Omental fat pad (tissue), 4 donors: ENCODE data around the gene ANXA2R. TPM values are rescaled to one million over a fixed set of nuclear protein-coding genes. Genes with fewer than 3 reads are reported as not detected.
A peak's percentile ranks its signal among the peaks of the same experiment; 100 is the strongest.

ENCODE experiments used
- ATAC-seq: fragments of 150-250 bp; one replicate; pipeline ENCODE4 v1.9.1; 2016; ENCODE audit warnings: mild to moderate bottlenecking, moderate library complexity; ENCODE audit not compliant: low FRiP score
- DNase-seq: peaks from one replicate; pipeline ENCODE4 v3.0.0-alpha.2; 2019; ENCODE audit warnings: low spot score
- total RNA-seq, 4 donors: library from RNA; depleted of rRNA; stranded (reverse); fragments of >200 nt; gene quantifications; one replicate each; pipeline ENCODE4 v1.1.0, GENCODE V29; 2016
- TF ChIP-seq, protein P1 (sequence below), 3 donors: fragments of 450-650 bp; IDR thresholded peaks; one replicate each; pipeline ENCODE4 v1.5.1; 2016 to 2017; ENCODE audit warnings: antibody characterized with exemption in 3 of 3, mild to moderate bottlenecking in 3 of 3, moderate library complexity in 2 of 3

ANXA2R gene
- total RNA-seq, 4 donors from 2014 or later: 1.5 to 5.5 (median 3.4) TPM

- TF ChIP-seq, protein P1, sequence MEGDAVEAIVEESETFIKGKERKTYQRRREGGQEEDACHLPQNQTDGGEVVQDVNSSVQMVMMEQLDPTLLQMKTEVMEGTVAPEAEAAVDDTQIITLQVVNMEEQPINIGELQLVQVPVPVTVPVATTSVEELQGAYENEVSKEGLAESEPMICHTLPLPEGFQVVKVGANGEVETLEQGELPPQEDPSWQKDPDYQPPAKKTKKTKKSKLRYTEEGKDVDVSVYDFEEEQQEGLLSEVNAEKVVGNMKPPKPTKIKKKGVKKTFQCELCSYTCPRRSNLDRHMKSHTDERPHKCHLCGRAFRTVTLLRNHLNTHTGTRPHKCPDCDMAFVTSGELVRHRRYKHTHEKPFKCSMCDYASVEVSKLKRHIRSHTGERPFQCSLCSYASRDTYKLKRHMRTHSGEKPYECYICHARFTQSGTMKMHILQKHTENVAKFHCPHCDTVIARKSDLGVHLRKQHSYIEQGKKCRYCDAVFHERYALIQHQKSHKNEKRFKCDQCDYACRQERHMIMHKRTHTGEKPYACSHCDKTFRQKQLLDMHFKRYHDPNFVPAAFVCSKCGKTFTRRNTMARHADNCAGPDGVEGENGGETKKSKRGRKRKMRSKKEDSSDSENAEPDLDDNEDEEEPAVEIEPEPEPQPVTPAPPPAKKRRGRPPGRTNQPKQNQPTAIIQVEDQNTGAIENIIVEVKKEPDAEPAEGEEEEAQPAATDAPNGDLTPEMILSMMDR (IDR thresholded peaks at IDR 0.05): no peak
- no peak for DNase-seq
- no peak for ATAC-seq
Observed at GRCh38 chr5:42993516-42994245, 46.4 kb downstream of the ANXA2R start.

- DNase-seq (no peak), ATAC-seq (peak; percentile 42)
- TF ChIP-seq, protein P1 (IDR thresholded peaks at IDR 0.05): no peak
Observed at GRCh38 chr5:42992088-42992879, 47.8 kb downstream of the ANXA2R start.

GRCh38 chr5:42991404-42992087 is 48.6 kb downstream of the ANXA2R start:
- TF ChIP-seq, protein P1 (IDR thresholded peaks at IDR 0.05): no peak
- no peak for ATAC-seq
- DNase-seq: no peak

- no peak for DNase-seq
- ATAC-seq: no peak
- TF ChIP-seq, protein P1 (IDR thresholded peaks at IDR 0.05): no peak
Observed at GRCh38 chr5:42990892-42991291, 49.2 kb downstream of the ANXA2R start.

Other genes starting within 250 kb of the ANXA2R start
- gene SELENOP, start 228.4 kb downstream of the ANXA2R start, total RNA-seq: 1,000 to 10,000 TPM in 2 of 4 donors, 100 to 1,000 TPM in 2; 658 to 1,212 (median 1,008) TPM
- 10 to 100 TPM; 31.9 to 41.8 (median 35.3) TPM for gene ZNF131, start 80.6 kb upstream of the ANXA2R start, total RNA-seq
- gene NIM1K, start 151.9 kb upstream of the ANXA2R start, total RNA-seq: under 1 TPM in 3 of 4 donors, not detected in 1; 0.12 to 0.79 (median 0.19) TPM